ENCODE data around the gene SAA4.
"Not testable (repeated sequence)": the region's sequence is repeated elsewhere in the genome, so short reads cannot be mapped to it uniquely, and the experiment has no call there.

SAA4 gene

DNA sequence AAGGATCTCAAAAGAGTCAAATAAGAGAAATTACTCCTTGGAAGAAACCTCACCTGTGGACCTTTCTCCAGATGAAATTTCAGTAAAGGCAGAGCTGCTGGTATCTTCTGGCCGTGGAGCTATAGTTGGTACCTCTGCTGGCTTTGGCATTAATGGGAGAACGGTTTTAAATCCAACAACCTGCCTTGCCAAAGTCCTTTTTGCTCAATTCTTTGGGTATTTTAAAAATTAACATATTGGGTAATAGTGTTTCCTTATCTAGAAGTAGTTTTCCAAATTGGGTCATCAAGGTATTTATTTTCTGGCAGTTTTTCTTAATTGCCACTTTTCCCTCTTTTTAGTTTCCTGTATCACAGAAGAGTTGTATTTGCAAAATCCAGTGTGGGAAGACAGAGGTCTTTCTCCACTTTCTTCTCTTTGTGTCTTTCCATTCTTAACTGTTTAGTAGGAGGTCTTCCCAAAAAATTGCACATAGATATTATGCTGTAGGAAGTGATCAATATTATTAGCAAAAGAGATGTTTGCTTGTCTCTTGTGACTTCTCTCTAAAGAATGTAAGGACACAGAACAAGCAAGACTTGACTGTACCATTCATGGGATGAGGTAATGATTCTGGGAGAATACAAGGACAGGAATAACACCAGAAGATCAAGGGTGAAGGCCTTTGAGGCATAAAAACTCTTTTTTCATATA lies at the start of gene SAA4:
Gene SAA4, minus strand, starts transcription at position 139 of the 693 bp plus-strand sequence. CDS start 876 bp downstream, outside the sequence.
- DNase-seq (ENCODE audit: low read depth in 2 of 2) = no peak

DNA sequence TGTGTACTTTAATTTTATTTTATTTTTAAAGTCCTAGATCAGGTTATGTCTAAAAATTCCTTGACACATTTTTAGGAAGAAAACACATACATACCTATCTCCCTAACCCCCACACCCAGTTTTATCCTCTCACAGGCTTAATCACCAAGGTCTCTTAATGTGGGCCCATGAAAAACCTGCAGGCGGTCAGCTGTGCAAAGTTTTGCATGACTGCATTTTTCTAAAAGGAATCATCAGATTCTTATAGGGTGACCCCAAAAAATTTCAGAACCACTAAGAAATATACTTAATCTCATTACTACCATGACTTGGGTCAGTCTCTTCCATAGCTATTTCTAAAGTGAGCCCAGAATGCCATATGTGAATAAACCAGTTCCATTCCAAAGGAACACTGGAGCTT lies 49.2 kb upstream of the SAA4 start:
- no peak for DNase-seq (ENCODE audit: low read depth in 2 of 2)

GRCh38 chr11:18282626-18283025 lies 46.0 kb upstream of the SAA4 start:
- DNase-seq (ENCODE audit: low read depth in 2 of 2) = no peak

DNA sequence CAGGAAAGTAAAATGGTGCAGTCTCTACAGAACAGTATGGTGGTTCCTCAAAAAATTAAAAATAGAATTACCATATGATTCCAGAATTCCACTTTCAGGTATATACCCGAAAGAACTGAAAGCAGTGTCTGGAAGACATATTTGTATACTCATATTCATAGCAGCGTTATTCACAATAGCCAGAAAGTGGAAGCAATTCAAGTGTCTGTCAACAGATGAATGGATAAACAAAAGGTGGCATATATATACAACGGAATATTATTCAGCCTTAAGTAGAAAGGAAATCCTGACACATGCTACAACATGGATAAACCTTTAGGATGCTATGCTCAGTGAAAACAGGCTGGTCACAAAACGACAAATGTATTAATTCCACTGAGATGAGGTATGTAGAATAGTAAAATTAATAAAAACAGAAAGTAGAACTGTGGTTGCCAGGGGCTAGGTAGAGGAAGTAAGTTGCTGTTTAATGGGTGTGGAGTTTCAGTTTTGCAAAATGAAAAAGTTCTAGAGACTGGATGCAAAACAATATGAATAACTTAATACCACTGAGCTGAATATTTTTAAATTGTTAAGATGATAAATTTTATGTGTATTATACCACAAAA lies 43.9 kb upstream of the SAA4 start:
- DNase-seq (ENCODE audit: low read depth in 2 of 2) = no peak

DNA sequence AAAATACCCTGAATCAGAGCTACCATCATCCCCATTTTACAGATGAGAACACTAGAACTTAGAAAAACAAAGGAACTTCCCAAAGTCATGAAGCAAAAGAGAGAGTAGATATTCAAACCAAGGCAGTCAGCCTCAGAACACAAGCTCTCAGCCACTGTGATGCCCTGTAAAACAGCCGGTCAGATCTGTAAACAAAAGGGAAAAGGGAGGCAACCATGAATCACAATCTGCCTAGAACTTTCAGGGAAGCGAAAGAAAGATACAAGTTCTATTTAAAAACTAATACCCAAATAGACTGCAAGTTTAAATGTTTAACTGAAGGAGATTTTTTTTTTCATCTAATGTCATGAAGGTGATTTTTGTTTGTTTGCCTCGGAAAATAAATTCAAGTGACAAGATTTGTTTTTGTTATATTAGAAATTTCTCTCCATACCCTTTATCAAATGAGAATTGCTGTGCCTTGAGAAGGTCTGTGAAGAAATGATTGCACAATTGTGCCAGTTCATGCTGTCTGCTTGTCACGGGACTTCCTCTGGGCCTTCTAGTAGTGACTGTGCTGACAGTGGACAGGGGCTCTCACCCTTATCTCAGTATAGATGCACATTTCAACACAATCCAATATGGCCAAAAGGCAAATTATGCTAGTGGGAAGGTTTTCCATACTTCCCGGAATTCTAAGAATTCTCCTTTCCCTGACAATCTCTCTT lies 41.1 kb upstream of the SAA4 start:
- no peak for DNase-seq (ENCODE audit: low read depth in 2 of 2)

GRCh38 chr11:18271206-18271605 lies 34.6 kb upstream of the SAA4 start:
- no peak for DNase-seq (ENCODE audit: low read depth in 2 of 2)

DNA sequence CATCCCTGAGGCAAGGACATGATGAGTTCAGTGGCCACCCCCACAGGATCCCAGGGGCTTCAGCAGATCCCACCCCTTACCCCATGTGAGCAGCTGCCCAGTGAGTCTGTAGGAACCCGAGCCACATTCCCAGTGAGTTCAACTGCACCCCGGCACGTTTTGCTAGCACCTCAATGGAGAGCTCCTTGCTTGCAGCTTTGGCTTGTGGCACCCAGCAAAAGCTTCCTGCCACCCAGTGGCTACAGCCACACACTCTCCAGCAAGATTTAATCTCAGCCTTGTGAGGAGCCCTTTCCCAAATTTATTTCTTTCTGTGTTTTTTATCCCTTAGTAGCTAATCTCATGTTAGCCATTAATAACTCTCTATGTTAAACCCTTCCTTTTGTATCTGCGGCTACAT lies 33.5 kb upstream of the SAA4 start:
- DNase-seq (ENCODE audit: low read depth in 2 of 2) = no peak

DNA sequence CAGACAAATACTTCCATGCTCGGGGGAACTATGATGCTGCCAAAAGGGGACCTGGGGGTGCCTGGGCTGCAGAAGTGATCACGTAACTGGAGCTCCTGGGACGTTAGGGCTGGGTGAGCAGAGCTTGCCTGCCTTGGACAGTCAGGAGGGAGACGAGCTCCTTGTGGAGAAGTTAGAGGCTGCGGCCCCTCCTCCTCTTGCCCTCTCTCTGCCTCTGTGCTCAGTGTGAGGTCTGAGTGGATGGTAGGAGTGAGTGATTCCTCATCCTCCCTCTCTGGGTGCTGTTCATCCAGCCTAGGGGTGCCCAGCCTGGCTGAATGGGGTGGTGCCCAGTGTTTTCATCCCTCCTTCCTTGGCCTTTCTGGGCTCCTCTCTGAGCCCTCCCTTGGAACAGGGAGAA lies 32.6 kb upstream of the SAA4 start:
- DNase-seq (ENCODE audit: low read depth in 2 of 2) = not testable (repeated sequence)

GRCh38 chr11:18267335-18268133 lies 30.9 kb upstream of the SAA4 start:
- DNase-seq (ENCODE audit: low read depth in 2 of 2) = not testable (repeated sequence)

DNA sequence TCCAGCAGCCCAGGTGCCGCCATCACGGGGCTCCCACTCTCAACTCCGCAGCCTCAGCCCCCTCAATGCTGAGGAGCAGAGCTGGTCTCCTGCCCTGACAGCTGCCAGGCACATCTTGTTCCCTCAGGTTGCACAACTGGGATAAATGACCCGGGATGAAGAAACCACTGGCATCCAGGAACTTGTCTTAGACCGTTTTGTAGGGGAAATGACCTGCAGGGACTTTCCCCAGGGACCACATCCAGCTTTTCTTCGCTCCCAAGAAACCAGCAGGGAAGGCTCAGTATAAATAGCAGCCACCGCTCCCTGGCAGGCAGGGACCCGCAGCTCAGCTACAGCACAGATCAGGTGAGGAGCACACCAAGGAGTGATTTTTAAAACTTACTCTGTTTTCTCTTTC lies 29.3 kb upstream of the SAA4 start, which contains the start of gene SAA1:
Gene SAA1, plus strand, starts transcription at position 316 of the 400 bp plus-strand sequence. CDS start 624 bp downstream, outside the sequence.
- no peak for DNase-seq (ENCODE audit: low read depth in 2 of 2)

GRCh38 chr11:18264677-18265555 lies 28.3 kb upstream of the SAA4 start:
- no peak for DNase-seq (ENCODE audit: low read depth in 2 of 2)

DNA sequence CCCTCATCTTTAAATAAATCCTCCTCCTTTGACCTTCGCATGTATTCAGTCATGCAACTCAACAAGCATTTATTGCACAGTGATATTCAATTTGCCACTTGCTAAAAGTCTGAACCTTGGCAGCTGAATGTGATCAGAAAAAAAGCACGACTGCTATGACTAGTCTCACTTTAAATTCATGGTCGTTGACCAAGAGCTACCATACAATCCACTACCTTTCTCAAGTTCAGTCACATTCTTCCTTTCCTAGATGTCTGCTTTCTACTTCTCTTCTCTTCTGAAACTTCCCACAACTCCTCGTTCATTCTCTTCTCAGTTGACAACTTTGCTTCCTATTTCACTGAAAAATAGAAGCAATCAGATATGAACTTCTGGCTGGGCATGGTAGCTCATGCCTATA lies 27.4 kb upstream of the SAA4 start:
- no peak for DNase-seq (ENCODE audit: low read depth in 2 of 2)

- DNase-seq (ENCODE audit: low read depth in 2 of 2) = not testable (repeated sequence)
Measured at GRCh38 chr11:18262681-18263350, 26.2 kb upstream of the SAA4 start.

DNA sequence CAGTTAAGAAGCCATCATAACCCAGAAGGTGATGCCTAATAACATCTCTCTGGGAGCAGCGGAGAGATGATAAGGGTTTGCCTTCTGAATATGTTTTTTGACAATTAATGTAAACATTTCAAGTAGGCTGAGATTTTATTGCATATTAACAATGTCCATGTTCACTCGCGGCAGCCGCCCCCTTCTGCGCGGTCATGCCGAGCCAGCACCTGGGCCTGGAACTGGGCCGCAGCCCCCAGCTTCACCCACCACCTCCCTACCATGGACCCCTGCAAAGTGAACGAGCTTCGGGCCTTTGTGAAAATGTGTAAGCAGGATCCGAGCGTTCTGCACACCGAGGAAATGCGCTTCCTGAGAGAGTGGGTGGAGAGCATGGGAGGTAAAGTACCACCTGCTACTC lies 25.1 kb upstream of the SAA4 start:
- no peak for DNase-seq (ENCODE audit: low read depth in 2 of 2)

GRCh38 chr11:18259259-18259658 lies 22.7 kb upstream of the SAA4 start:
- no peak for DNase-seq (ENCODE audit: low read depth in 2 of 2)

GRCh38 chr11:18254781-18255361 lies 18.3 kb upstream of the SAA4 start:
- no peak for DNase-seq (ENCODE audit: low read depth in 2 of 2)

GRCh38 chr11:18253778-18254338 lies 17.3 kb upstream of the SAA4 start:
- no peak for DNase-seq (ENCODE audit: low read depth in 2 of 2)

GRCh38 chr11:18253233-18253632 lies 16.6 kb upstream of the SAA4 start:
- no peak for DNase-seq (ENCODE audit: low read depth in 2 of 2)

DNA sequence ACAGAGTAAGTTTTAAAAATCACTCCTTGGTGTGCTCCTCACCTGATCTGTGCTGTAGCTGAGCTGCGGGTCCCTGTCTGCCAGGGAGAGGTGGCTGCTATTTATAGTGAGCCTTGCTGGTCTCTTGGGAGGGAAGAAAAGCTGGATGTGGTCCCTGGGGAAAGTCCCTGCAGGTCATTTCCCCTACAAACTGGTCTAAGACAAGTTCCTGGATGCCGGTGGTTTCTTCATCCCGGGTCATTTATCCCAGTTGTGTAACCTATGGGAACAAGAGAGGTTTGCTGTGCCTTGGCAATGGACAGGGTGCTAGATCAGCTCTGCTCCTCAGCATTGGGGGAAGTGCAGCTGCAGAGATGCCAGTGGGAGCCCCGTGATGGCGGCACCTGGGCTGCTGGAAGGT lies 12.0 kb upstream of the SAA4 start, which contains the start of gene SAA2:
Gene SAA2, minus strand, starts transcription at position 108 of the 400 bp plus-strand sequence. CDS start 657 bp downstream, outside the sequence.
- DNase-seq (ENCODE audit: low read depth in 2 of 2) = no peak

DNA sequence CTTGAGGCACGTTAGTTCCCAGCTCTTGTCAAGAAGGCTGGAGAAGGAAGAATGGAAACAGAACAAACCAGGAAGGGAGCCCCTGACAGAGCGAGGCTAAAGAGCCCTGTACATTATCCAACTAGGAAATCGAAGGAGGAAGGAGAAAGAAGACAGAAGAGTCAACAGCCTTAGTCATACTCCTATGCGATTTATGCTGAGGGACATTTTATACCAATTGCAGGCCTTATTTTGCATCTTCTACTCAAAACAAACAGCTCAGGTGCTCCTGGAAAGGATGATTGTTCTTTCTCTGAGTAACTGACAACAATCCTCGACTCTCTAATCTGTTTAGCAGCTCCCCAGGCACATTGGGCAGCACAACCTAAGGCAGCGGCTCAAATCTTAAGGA lies 10.6 kb upstream of the SAA4 start:
- not testable (repeated sequence) for DNase-seq (ENCODE audit: low read depth in 2 of 2)

All from fibroblast of skin of left biceps (primary cell).